DND-41 (cell line): ENCODE data around the gene MAGI3.

ENCODE experiments used
- ATAC-seq: fragments of 200-7000 bp; cut with Tn5 transposase; 3 replicates; pipeline ENCODE4 v1.9.1; 2021; ENCODE audit warnings: low read depth; ENCODE audit not compliant: insufficient read depth
- DNase-seq: peaks from one replicate; pipeline ENCODE4 v3.0.0-alpha.2; 2020
- H2AFZ ChIP-seq: 2 replicates; pipeline ENCODE4 v1.6.0; 2012; ENCODE audit warnings: low read depth, low read length
- H3K27ac ChIP-seq: 2 replicates; pipeline ENCODE4 v1.5.1; 2012; ENCODE audit warnings: low read length, inconsistent platforms
- H3K27me3 ChIP-seq: fragments of 200-600 bp; sonication (generic); 2 replicates; pipeline ENCODE4 v1.6.0; 2012; ENCODE audit warnings: low read length, mild to moderate bottlenecking, inconsistent platforms; ENCODE audit not compliant: insufficient read depth, poor library complexity
- H3K36me3 ChIP-seq: 2 replicates; pipeline ENCODE4 v1.5.1; 2012; ENCODE audit warnings: low read length, inconsistent platforms; ENCODE audit not compliant: insufficient read depth
- H3K4me1 ChIP-seq: 2 replicates; pipeline ENCODE4 v1.5.1; 2012; ENCODE audit warnings: mild to moderate bottlenecking, low read length; ENCODE audit not compliant: insufficient read depth
- H3K4me2 ChIP-seq: 2 replicates; pipeline ENCODE4 v1.6.0; 2012; ENCODE audit warnings: mild to moderate bottlenecking, moderate library complexity, low read length, inconsistent platforms; ENCODE audit not compliant: insufficient read depth
- H3K4me3 ChIP-seq, 2 experiments: fragments of 200-600 bp in 1 of 2; shearing (Covaris generic) in 1 of 2; 2 replicates each; pipeline ENCODE4 v1.5.1; 2012 to 2016; ENCODE audit warnings: inconsistent platforms in 2 of 2, low read length in 2 of 2, mild to moderate bottlenecking in 2 of 2, low read depth in 1 of 2, moderate library complexity in 1 of 2
- H3K79me2 ChIP-seq: 2 replicates; pipeline ENCODE4 v1.6.0; 2012; ENCODE audit warnings: low read length, inconsistent platforms; ENCODE audit not compliant: insufficient read depth
- H3K9ac ChIP-seq: 2 replicates; pipeline ENCODE4 v1.6.0; 2012; ENCODE audit warnings: low read depth, mild to moderate bottlenecking, inconsistent platforms, low read length, moderate library complexity
- H3K9me3 ChIP-seq: 2 replicates; pipeline ENCODE4 v1.5.1; 2012; ENCODE audit warnings: low read length, moderate library complexity, mild to moderate bottlenecking, inconsistent platforms; ENCODE audit not compliant: insufficient read depth, severe bottlenecking
- H4K20me1 ChIP-seq: 2 replicates; pipeline ENCODE4 v1.6.0; 2012; ENCODE audit warnings: low read length; ENCODE audit not compliant: insufficient read depth
- EZH2 ChIP-seq: IDR thresholded peaks from 3 replicates; pipeline ENCODE4 v1.6.1; 2012; ENCODE audit warnings: borderline replicate concordance, low read depth, mild to moderate bottlenecking, moderate library complexity, low read length, inconsistent platforms; ENCODE audit not compliant: severe bottlenecking
- TF ChIP-seq, protein P1 (sequence below): IDR thresholded peaks from 2 replicates; pipeline ENCODE4 v1.5.1; 2012; ENCODE audit warnings: borderline replicate concordance, low read length, moderate library complexity, mild to moderate bottlenecking; ENCODE audit not compliant: poor library complexity, severe bottlenecking; ENCODE audit errors: extremely low read depth

MAGI3 gene

DNA sequence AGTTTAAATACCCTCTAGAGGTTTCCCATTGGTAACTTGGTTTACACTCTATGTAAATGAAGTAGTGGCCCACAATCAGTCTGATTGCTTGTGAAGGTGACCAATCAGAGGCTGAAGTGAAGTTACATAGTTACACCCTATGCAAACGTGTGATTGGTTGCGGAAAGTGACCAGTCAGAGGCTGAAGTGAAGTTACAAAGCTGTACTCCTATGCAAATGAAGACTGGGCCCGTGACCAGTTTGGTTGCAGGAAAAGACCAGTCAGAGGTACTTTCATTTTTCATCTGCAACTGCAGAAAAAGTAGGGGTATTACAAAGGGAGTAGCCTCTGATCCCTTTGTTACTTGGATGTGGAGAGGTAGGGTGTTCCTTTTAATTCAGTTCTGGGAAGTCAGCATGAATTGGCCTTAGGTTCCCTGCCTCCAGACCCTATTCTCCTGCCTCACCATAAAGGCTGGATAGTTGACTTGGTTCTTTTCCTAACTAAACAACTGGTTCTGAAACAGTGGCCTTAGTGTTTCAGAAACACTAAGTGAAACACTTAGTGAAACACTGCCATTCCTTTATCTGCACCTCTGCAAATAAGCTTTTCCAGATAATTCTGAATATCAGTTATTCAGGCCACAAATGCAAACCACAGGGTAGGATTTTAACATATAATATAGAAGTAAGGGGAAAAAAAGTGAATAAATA, 39.3 kb downstream of the MAGI3 start:
- Histone ChIP-seq H3K4me3 (no peak overlapping the region), H3K27ac (no peak overlapping the region), H3K9ac (no peak overlapping the region), H4K20me1 (no peaks in the 10 kb centered on the region), H3K79me2 (no peaks in the 10 kb centered on the region), H3K4me2 (no peak overlapping the region), H3K27me3 (no peaks in the 10 kb centered on the region), H3K36me3 (no peaks in the 10 kb centered on the region), H3K9me3 (no peaks in the 10 kb centered on the region), H2AFZ (no peak overlapping the region), H3K4me1 (no peaks in the 10 kb centered on the region)
- DNase-seq (no peak), ATAC-seq (no peak)
- TF ChIP-seq, protein P1, sequence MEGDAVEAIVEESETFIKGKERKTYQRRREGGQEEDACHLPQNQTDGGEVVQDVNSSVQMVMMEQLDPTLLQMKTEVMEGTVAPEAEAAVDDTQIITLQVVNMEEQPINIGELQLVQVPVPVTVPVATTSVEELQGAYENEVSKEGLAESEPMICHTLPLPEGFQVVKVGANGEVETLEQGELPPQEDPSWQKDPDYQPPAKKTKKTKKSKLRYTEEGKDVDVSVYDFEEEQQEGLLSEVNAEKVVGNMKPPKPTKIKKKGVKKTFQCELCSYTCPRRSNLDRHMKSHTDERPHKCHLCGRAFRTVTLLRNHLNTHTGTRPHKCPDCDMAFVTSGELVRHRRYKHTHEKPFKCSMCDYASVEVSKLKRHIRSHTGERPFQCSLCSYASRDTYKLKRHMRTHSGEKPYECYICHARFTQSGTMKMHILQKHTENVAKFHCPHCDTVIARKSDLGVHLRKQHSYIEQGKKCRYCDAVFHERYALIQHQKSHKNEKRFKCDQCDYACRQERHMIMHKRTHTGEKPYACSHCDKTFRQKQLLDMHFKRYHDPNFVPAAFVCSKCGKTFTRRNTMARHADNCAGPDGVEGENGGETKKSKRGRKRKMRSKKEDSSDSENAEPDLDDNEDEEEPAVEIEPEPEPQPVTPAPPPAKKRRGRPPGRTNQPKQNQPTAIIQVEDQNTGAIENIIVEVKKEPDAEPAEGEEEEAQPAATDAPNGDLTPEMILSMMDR, result no peak
- TF ChIP-seq EZH2, result no peak

DNA sequence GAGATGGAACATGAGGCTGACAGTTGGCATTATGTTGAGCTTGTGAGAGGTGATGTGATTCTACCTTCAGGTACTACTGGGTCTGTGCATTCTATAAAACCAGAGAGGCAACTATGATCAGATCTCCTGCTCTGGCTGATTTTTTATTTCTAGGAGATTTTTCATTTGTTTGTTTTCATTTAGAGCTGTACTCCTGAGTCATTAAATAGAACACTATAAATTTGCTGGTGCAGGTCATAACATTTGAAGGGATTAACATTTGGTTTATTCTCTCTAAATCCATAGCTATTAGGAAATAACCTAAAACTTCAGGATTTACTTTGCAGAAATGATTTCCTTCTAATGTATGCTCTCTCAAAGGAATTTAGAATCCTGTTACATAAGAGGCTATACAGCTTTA, 42.9 kb downstream of the MAGI3 start:
- no peak overlapping the region for H3K9ac ChIP-seq

DNA sequence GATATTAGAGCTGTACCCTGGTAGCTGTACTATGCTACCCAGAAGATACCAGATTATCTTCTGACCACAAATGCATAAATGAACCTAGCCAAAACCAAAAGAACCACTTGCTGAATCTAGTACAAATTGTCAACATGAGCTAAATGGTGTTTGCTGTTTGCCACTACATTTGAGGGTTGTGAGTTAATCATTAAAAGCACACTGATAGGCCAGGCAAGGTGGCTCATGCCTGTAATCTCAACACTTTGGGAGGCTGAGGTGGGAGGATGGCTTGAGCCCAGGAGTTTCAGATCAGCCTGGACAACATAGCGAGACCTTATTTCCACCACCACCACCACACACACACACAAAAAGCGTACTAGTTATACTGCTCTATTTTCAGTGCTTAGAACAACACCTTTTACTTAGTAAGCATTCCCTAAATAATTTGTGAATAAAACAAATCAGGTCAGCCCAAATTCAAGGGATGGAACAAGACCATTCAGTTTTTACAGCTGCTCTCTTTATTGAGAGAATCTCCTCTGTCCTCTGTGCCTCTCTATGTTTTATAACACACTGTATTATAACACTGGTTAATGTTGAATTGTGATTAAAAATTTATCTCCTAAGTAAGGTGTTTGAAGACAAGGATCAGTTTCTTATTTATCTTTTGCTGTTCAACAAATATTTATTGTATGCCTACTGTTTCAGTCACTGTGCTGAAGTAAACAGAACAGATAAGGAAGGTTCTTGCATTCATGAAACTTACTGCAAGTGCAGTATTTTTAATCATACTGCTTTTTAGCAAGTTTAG, 44.0 kb downstream of the MAGI3 start:
- Histone ChIP-seq H3K36me3 (no peaks in the 10 kb centered on the region), H3K27me3 (no peaks in the 10 kb centered on the region), H3K9me3 (no peaks in the 10 kb centered on the region), H3K79me2 (no peaks in the 10 kb centered on the region), H3K4me2 (no peak overlapping the region), H4K20me1 (no peaks in the 10 kb centered on the region; the same call in 1 of the 2 replicates), H3K27ac (no peak overlapping the region), H3K9ac (no peak overlapping the region), H2AFZ (no peak overlapping the region), H3K4me1 (no peaks in the 10 kb centered on the region), H3K4me3 (no peak overlapping the region)
- DNase-seq (no peak), ATAC-seq (no peak)
- TF ChIP-seq, protein P1, result no peak
- no peak for TF ChIP-seq EZH2

More for the DNA sequence above, 42.9 kb downstream of the MAGI3 start:
- no peak for TF ChIP-seq EZH2
- TF ChIP-seq, protein P1, result no peak
- Histone ChIP-seq H3K27me3 (no peaks in the 10 kb centered on the region), H2AFZ (no peak overlapping the region), H3K36me3 (no peaks in the 10 kb centered on the region), H3K9me3 (no peaks in the 10 kb centered on the region), H3K4me2 (no peak overlapping the region), H4K20me1 (no peaks in the 10 kb centered on the region; the same call in 1 of the 2 replicates), H3K27ac (no peak overlapping the region), H3K4me1 (no peaks in the 10 kb centered on the region), H3K79me2 (no peaks in the 10 kb centered on the region), H3K4me3 (no peak overlapping the region)
- ATAC-seq (no peak), DNase-seq (no peak)
